Sigmoid colon (tissue), 7 donors: ENCODE results near the gene SMAD1. TPM values are rescaled to one million over a fixed set of nuclear protein-coding genes. Genes with fewer than 3 reads are reported as not detected.

Experiments
- DNase-seq: peaks from one replicate; pipeline ENCODE4 v3.0.0-alpha.2; 2019
- H3K27ac ChIP-seq, 4 donors: fragments of 200-600 bp; sonication (generic); one replicate each; pipeline ENCODE4 v1.5.1; 2016 to 2019; ENCODE audit warnings: mild to moderate bottlenecking in 1 of 4
- H3K27me3 ChIP-seq, 3 donors: fragments of 200-600 bp; sonication (generic); one replicate each; pipeline ENCODE4 v1.5.1; 2019; ENCODE audit warnings: mild to moderate bottlenecking in 1 of 3
- H3K36me3 ChIP-seq, 4 donors: fragments of 200-600 bp; sonication (generic); one replicate each; pipeline ENCODE4 v1.5.1; 2016 to 2019
- H3K4me1 ChIP-seq, 4 donors: fragments of 200-600 bp; sonication (generic); one replicate each; pipeline ENCODE4 v1.5.1; 2017 to 2019
- H3K4me3 ChIP-seq, 4 donors: fragments of 200-600 bp; sonication (generic); one replicate each; pipeline ENCODE4 v1.5.1; 2017 to 2019; ENCODE audit warnings: mild to moderate bottlenecking in 2 of 4, moderate library complexity in 1 of 4
- H3K9me3 ChIP-seq, 4 donors: fragments of 200-600 bp in 3 of 4; sonication (generic) in 3 of 4; one replicate each; pipeline versions ENCODE4 v1.5.1 to v1.6.1; 2013 to 2019
- CTCF ChIP-seq, 4 experiments: fragments of 450-650 bp in 3 of 4; fragments of 200-600 bp in 1 of 4; IDR thresholded peaks; one replicate each; pipeline ENCODE4 v1.5.1; 2016 to 2019; ENCODE audit warnings: antibody characterized with exemption in 4 of 4, mild to moderate bottlenecking in 3 of 4, moderate library complexity in 2 of 4
- EP300 ChIP-seq, 4 donors: sonication (generic); formaldehyde crosslinking; IDR thresholded peaks; one replicate each; pipeline ENCODE4 v1.6.1; 2017; ENCODE audit warnings: antibody characterized with exemption in 4 of 4
- POLR2A ChIP-seq, 2 donors: fragments of 450-650 bp; IDR thresholded peaks; one replicate each; pipeline ENCODE4 v1.6.1; 2016; ENCODE audit warnings: antibody characterized with exemption in 2 of 2, mild to moderate bottlenecking in 2 of 2, moderate library complexity in 2 of 2
- POLR2AphosphoS5 ChIP-seq, 4 donors: sonication (generic); formaldehyde crosslinking; IDR thresholded peaks; one replicate each; pipeline ENCODE4 v1.6.1; 2017; ENCODE audit warnings: antibody characterized with exemption in 4 of 4
- WGBS, 2 donors: extraction: QIAGEN DNeasy Blood & Tissue Kit; methylation state at CpG; one replicate each; pipeline ENCODE4 v1.1.7; 2013; 5-methylcytosine and 5-hydroxymethylcytosine counted together
- intact Hi-C: fragments of 100-400 bp; cut with DNase I; formaldehyde crosslinking; loops from one replicate; pipeline ENCODE4 v1.15.1; 2023
- polyA plus RNA-seq, 3 donors: library from polyadenylated mRNA; stranded (reverse); fragments of 200-250 nt; gene quantifications; one replicate each; pipeline ENCODE4 v1.2.3, GENCODE V29; 2013
- total RNA-seq, 4 donors: library from RNA; depleted of rRNA; stranded (reverse); fragments of >200 nt; gene quantifications; one replicate each; pipeline ENCODE4 v1.1.0, GENCODE V29; 2016
- donor health status: healthy with polysubstance abuse.
- donor health status: Bipolar disorder and iron deficiency.
- donor health status: healthy.

The SMAD1 gene
- total and polyA plus RNA-seq, 7 donors = 13.8 to 45.7 (median 25.8) TPM

GRCh38 chr4:145446184-145446583 lies 35.5 kb upstream of the SMAD1 start:
- Histone ChIP-seq H3K9me3 (no peaks in the 10 kb centered on the region), H3K27me3 (no peaks in the 10 kb centered on the region), H3K4me3 (no peak overlapping the region), H3K27ac (no peak overlapping the region), H3K4me1 (no peaks in the 10 kb centered on the region), H3K36me3 (no peaks in the 10 kb centered on the region)
- WGBS, 2 donors = 33 to 79% methylated on average over 1 of the region's 1 CpG
- DNase-seq = no peak
- intact Hi-C loops = no loop called here
- TF ChIP-seq EP300 (IDR thresholded peaks at IDR 0.05) (no peak), POLR2A (IDR thresholded peaks at IDR 0.05) (no peak), CTCF (IDR thresholded peaks at IDR 0.05) (no peak), POLR2AphosphoS5 (IDR thresholded peaks at IDR 0.05) (no peak)

GRCh38 chr4:145451895-145452294 lies 29.8 kb upstream of the SMAD1 start:
- H3K36me3 ChIP-seq = no peaks in the 10 kb centered on the region
- no peaks in the 10 kb centered on the region for H3K9me3 ChIP-seq
- DNase-seq = no peak
- no peaks in the 10 kb centered on the region for H3K27me3 ChIP-seq
- no peaks in the 10 kb centered on the region for H3K4me1 ChIP-seq
- no peak overlapping the region for H3K27ac ChIP-seq
- WGBS, 2 donors = 91 to 92% methylated on average over 1 of the region's 1 CpG
- TF ChIP-seq POLR2A (IDR thresholded peaks at IDR 0.05) (no peak), EP300 (IDR thresholded peaks at IDR 0.05) (no peak), POLR2AphosphoS5 (IDR thresholded peaks at IDR 0.05) (no peak), CTCF (IDR thresholded peaks at IDR 0.05) (no peak)
- intact Hi-C loops = no loop called here
- no peak overlapping the region for H3K4me3 ChIP-seq

- no peaks in the 10 kb centered on the region for H3K27me3 ChIP-seq
- 77 to 86% methylated on average over 5 of the region's 5 CpGs for WGBS, 2 donors
- peaks cover 0 to under 1% (median 0%) of the 10 kb centered on the region in 4 donors for H3K9me3 ChIP-seq
- no peaks in the 10 kb centered on the region for H3K4me1 ChIP-seq
- DNase-seq = no peak
- TF ChIP-seq CTCF (IDR thresholded peaks at IDR 0.05) (no peak), POLR2A (IDR thresholded peaks at IDR 0.05) (no peak), POLR2AphosphoS5 (IDR thresholded peaks at IDR 0.05) (no peak), EP300 (IDR thresholded peaks at IDR 0.05) (no peak)
- intact Hi-C loops = no loop called here
- no peak overlapping the region for H3K27ac ChIP-seq
- H3K4me3 ChIP-seq = no peak overlapping the region
- H3K36me3 ChIP-seq = no peaks in the 10 kb centered on the region
These were observed 29.0 kb upstream of the SMAD1 start for GRCh38 chr4:145452447-145453162.

GRCh38 chr4:145453163-145453520 lies 28.5 kb upstream of the SMAD1 start:
- intact Hi-C loops = no loop called here
- DNase-seq = no peak

GRCh38 chr4:145473203-145473602 lies 8.4 kb upstream of the SMAD1 start:
- Histone ChIP-seq H3K4me1 (no peaks in the 10 kb centered on the region), H3K36me3 (no peaks in the 10 kb centered on the region), H3K9me3 (no peaks in the 10 kb centered on the region), H3K27ac (no peak overlapping the region), H3K27me3 (no peaks in the 10 kb centered on the region), H3K4me3 (no peak overlapping the region)
- intact Hi-C loops = no loop called here
- WGBS, 2 donors = 85 to 87% methylated on average over 4 of the region's 4 CpGs
- no peak for DNase-seq
- TF ChIP-seq CTCF (IDR thresholded peaks at IDR 0.05) = no peak
- no peak for TF ChIP-seq POLR2AphosphoS5 (IDR thresholded peaks at IDR 0.05)
- no peak for TF ChIP-seq POLR2A (IDR thresholded peaks at IDR 0.05)
- TF ChIP-seq EP300 (IDR thresholded peaks at IDR 0.05) = no peak

More at GRCh38 chr4:145453163-145453520, 28.5 kb upstream of the SMAD1 start:
- Histone ChIP-seq H3K9me3 (peaks cover 0 to 3% (median 0%) of the 10 kb centered on the region in 4 donors), H3K27me3 (no peaks in the 10 kb centered on the region), H3K4me1 (no peaks in the 10 kb centered on the region), H3K36me3 (no peaks in the 10 kb centered on the region), H3K4me3 (no peak overlapping the region), H3K27ac (no peak overlapping the region)
- TF ChIP-seq POLR2A (IDR thresholded peaks at IDR 0.05) = no peak
- no peak for TF ChIP-seq POLR2AphosphoS5 (IDR thresholded peaks at IDR 0.05)
- TF ChIP-seq EP300 (IDR thresholded peaks at IDR 0.05) = no peak
